Thyroid gland (tissue), 4 donors: ENCODE measurements around the gene SLC25A1. TPM values are rescaled to one million over a fixed set of nuclear protein-coding genes. Genes with fewer than 3 reads are reported as not detected.

Experiments
- DNase-seq, 2 donors: peaks; one replicate each; pipeline ENCODE4 v3.0.0-alpha.2; 2019
- H3K27ac ChIP-seq, 3 donors: fragments of 200-600 bp; sonication (generic); 1 replicate in 2 of 3; 2 replicates in 1 of 3; pipeline ENCODE4 v1.5.1; 2016 to 2019; ENCODE audit warnings: mild to moderate bottlenecking in 1 of 3, moderate library complexity in 1 of 3
- H3K27me3 ChIP-seq: fragments of 200-600 bp; sonication (generic); one replicate; pipeline ENCODE4 v1.5.1; 2019
- H3K36me3 ChIP-seq, 2 donors: fragments of 200-600 bp; sonication (generic); one replicate each; pipeline ENCODE4 v1.5.1; 2016 to 2019
- H3K4me1 ChIP-seq, 2 donors: fragments of 200-600 bp; sonication (generic); one replicate each; pipeline ENCODE4 v1.5.1; 2017 to 2019
- H3K4me3 ChIP-seq, 3 donors: fragments of 200-600 bp; sonication (generic); replicated peaks in 1 of 3; 1 replicate in 2 of 3; 2 replicates in 1 of 3; pipeline ENCODE4 v1.5.1; 2016; ENCODE audit warnings: mild to moderate bottlenecking in 1 of 3
- H3K9me3 ChIP-seq: fragments of 200-600 bp; sonication (generic); one replicate; pipeline ENCODE4 v1.5.1; 2017
- CTCF ChIP-seq, 6 experiments: fragments of 200-600 bp in 3 of 6; fragments of 450-650 bp in 3 of 6; sonication (generic) in 3 of 6; IDR thresholded peaks; one replicate each; pipeline ENCODE4 v1.5.1; 2016 to 2019; ENCODE audit warnings: antibody characterized with exemption in 6 of 6, mild to moderate bottlenecking in 2 of 6, inconsistent platforms in 1 of 6, moderate library complexity in 1 of 6
- POLR2A ChIP-seq, 2 donors: fragments of 450-650 bp; IDR thresholded peaks; one replicate each; pipeline ENCODE4 v1.6.1; 2017; ENCODE audit warnings: antibody characterized with exemption in 2 of 2, mild to moderate bottlenecking in 2 of 2, moderate library complexity in 1 of 2
- WGBS, 2 donors: methylation state at CpG; one replicate each; pipeline ENCODE4 v1.1.5; 2017; 5-methylcytosine and 5-hydroxymethylcytosine counted together
- intact Hi-C: fragments of 100-400 bp; cut with DNase I; formaldehyde crosslinking; loops from one replicate; pipeline ENCODE4 v1.15.1; 2023
- total RNA-seq, 4 donors: library from RNA; depleted of rRNA; stranded (reverse); fragments of >200 nt; gene quantifications; one replicate each; pipeline ENCODE4 v1.2.3, GENCODE V29; 2016

SLC25A1 gene
- total RNA-seq, 4 donors from 2014 or later, result 38.7 to 79.9 (median 62.1) TPM

- Histone ChIP-seq H3K27me3 (no peaks in the 10 kb centered on the region), H3K4me1 (peaks cover 14 to 58% of the 10 kb centered on the region in 2 donors), H3K27ac (peak overlapping the region; percentile 66 to 86 (median 76)), H3K9me3 (no peaks in the 10 kb centered on the region), H3K36me3 (no peaks in the 10 kb centered on the region), H3K4me3 (peak overlapping the region; percentile 77 to 92 (median 82))
- 0% methylated on average over 12 of the region's 80 CpGs; no CpG with 5 or more reads in 1 of the 2 donors for WGBS, 2 donors
- TF ChIP-seq POLR2A (IDR thresholded peaks at IDR 0.05), result no peak
- peak in 1 of 6 experiments; percentile 10 for TF ChIP-seq CTCF (IDR thresholded peaks at IDR 0.05)
- DNase-seq, result peak; percentile 57 to 63
- intact Hi-C loops, result loop anchor here (5.0 kb wide), 2 partner anchors 114 to 254 kb away; partner anchors contain the start of genes CLTCL1, HIRA and MRPL40
Measured at GRCh38 chr22:19178065-19178656, 375 bp downstream of the SLC25A1 start.

- DNase-seq, result no peak
- H3K4me1 ChIP-seq, result peaks cover 16 to 63% of the 10 kb centered on the region in 2 donors
- intact Hi-C loops, result loop anchor here (5.0 kb wide), 2 partner anchors 115 to 255 kb away; partner anchors contain the start of genes CLTCL1, HIRA and MRPL40
Measured at GRCh38 chr22:19177164-19178064, 1.1 kb downstream of the SLC25A1 start.

GRCh38 chr22:19176732-19177131, 1.8 kb downstream of the SLC25A1 start:
- Histone ChIP-seq H3K4me3 (no peak overlapping the region), H3K27me3 (no peaks in the 10 kb centered on the region), H3K4me1 (peaks cover 20 to 65% of the 10 kb centered on the region in 2 donors), H3K36me3 (no peaks in the 10 kb centered on the region), H3K27ac (no peak overlapping the region), H3K9me3 (no peaks in the 10 kb centered on the region)
- WGBS, 2 donors, result 92 to 99% methylated on average over 6 to 9 of the region's 12 CpGs
- intact Hi-C loops, result loop anchor here (5.0 kb wide), 2 partner anchors 116 to 256 kb away; partner anchors contain the start of genes CLTCL1, HIRA and MRPL40
- TF ChIP-seq CTCF (IDR thresholded peaks at IDR 0.05) (no peak), POLR2A (IDR thresholded peaks at IDR 0.05) (no peak)
- DNase-seq, result no peak

More at GRCh38 chr22:19177164-19178064, 1.1 kb downstream of the SLC25A1 start:
- no peaks in the 10 kb centered on the region for H3K36me3 ChIP-seq
- TF ChIP-seq CTCF (IDR thresholded peaks at IDR 0.05), result no peak
- TF ChIP-seq POLR2A (IDR thresholded peaks at IDR 0.05), result no peak
- H3K9me3 ChIP-seq, result no peaks in the 10 kb centered on the region
- H3K4me3 ChIP-seq, result peak overlapping the region; percentile 77 to 92 (median 82)
- H3K27me3 ChIP-seq, result no peaks in the 10 kb centered on the region
- 45 to 62% methylated on average over 25 to 28 of the region's 55 CpGs for WGBS, 2 donors
- peak overlapping the region in 2 of 3 donors; percentile 66 to 86 for H3K27ac ChIP-seq

GRCh38 chr22:19176175-19176643, 2.3 kb downstream of the SLC25A1 start:
- H3K9me3 ChIP-seq, result no peaks in the 10 kb centered on the region
- no peak overlapping the region for H3K27ac ChIP-seq
- H3K27me3 ChIP-seq, result no peaks in the 10 kb centered on the region
- no peak for TF ChIP-seq POLR2A (IDR thresholded peaks at IDR 0.05)
- no peak for TF ChIP-seq CTCF (IDR thresholded peaks at IDR 0.05)
- DNase-seq, result no peak
- H3K4me3 ChIP-seq, result no peak overlapping the region
- peaks cover 20 to 61% of the 10 kb centered on the region in 2 donors for H3K4me1 ChIP-seq
- no peaks in the 10 kb centered on the region for H3K36me3 ChIP-seq
- 69 to 78% methylated on average over 8 to 11 of the region's 12 CpGs for WGBS, 2 donors
- intact Hi-C loops, result loop anchor here (5.0 kb wide), 2 partner anchors 116 to 256 kb away; partner anchors contain the start of genes CLTCL1, HIRA and MRPL40
